ENCODE results near the gene SDHB. TPM values are rescaled to one million over a fixed set of nuclear protein-coding genes. Genes with fewer than 3 reads are reported as not detected.

The SDHB gene
- total and polyA plus RNA-seq, 10 of the 15 experiments (the other 5 are each of a cell fraction or from before 2014, with no cell fraction given): 101 to 319 (median 188) TPM

- no peak for ATAC-seq
- TF ChIP-seq SIX5 (IDR thresholded peaks at IDR 0.05; ENCODE audit: low read depth, low read length, severe bottlenecking) (no peak), PRDM15 (CRISPR knock-in tag; IDR thresholded peaks at IDR 0.05) (no peak), EZH2 (IDR thresholded peaks at IDR 0.05; ENCODE audit: borderline replicate concordance, control insufficient read depth, low read depth, low read length) (no peak), ZNF274 (IDR thresholded peaks at IDR 0.05; ENCODE audit: insufficient read depth, insufficient read length) (no peak), MTA3 (IDR thresholded peaks at IDR 0.05; ENCODE audit: borderline replicate concordance, low read length) (no peak), SMARCA5 (IDR thresholded peaks at IDR 0.05) (no peak), REST (IDR thresholded peaks at IDR 0.05; ENCODE audit: low read depth, low read length) (no peak), SMAD1 (IDR thresholded peaks at IDR 0.05; ENCODE audit: low read depth, partially characterized antibody) (no peak), CREB1 (IDR thresholded peaks at IDR 0.05; ENCODE audit: low read depth) (no peak), E4F1 (IDR thresholded peaks at IDR 0.05; ENCODE audit: borderline replicate concordance, partially characterized antibody) (no peak), CEBPB (IDR thresholded peaks at IDR 0.05; ENCODE audit: borderline replicate concordance in 1 of 2, low read depth in 2 of 2, low read length in 2 of 2) (no peak), HDAC2 (IDR thresholded peaks at IDR 0.05) (no peak), RB1 (IDR thresholded peaks at IDR 0.05; ENCODE audit: borderline replicate concordance) (no peak), POLR2A (IDR thresholded peaks at IDR 0.05; ENCODE audit: low read depth, low read length) (no peak), ZBED1 (IDR thresholded peaks at IDR 0.05; ENCODE audit: borderline replicate concordance) (no peak)
- ChIA-PET SMC1A (ENCODE audit: uncharacterized antibody, unreplicated experiment) (no interaction called here), POLR2A (no interaction called here), RAD21 (ENCODE audit: unreplicated experiment) (no interaction called here), CTCF (interaction anchor here (0.9 kb wide), 1 partner anchor 34 kb away, joined by 4 read pairs; the partner anchor contains the start of gene PADI2)
- H3K9ac ChIP-seq (ENCODE audit: control insufficient read depth, insufficient read depth, low read length): no peak overlapping the region
- H3K79me2 ChIP-seq (ENCODE audit: control insufficient read depth, insufficient read depth, low read length): no peaks in the 10 kb centered on the region
- no peak overlapping the region for H3K4me2 ChIP-seq (ENCODE audit: control insufficient read depth, insufficient read depth)
- H2AFZ ChIP-seq (ENCODE audit: control insufficient read depth, low read depth, low read length): no peak overlapping the region
- FAIRE-seq: no peak
- H3K4me3 ChIP-seq: no peak overlapping the region
- no TSS peak for BruUV-seq (replicated peaks)
- H3K9me3 ChIP-seq (replicated peaks; ENCODE audit: control insufficient read depth, insufficient read depth, low read length): no peaks in the 10 kb centered on the region; the same call in 2 of the 3 replicates
- no peak for DNase-seq (ENCODE audit: low read depth, low spot score)
- H4K20me1 ChIP-seq (ENCODE audit: control insufficient read depth, insufficient read depth): no peaks in the 10 kb centered on the region
- H3K27ac ChIP-seq (ENCODE audit: control insufficient read depth, insufficient read depth): no peak overlapping the region
- in situ Hi-C loops (cut with MboI): no loop called here
- no peaks in the 10 kb centered on the region for H3K36me3 ChIP-seq (ENCODE audit: control insufficient read depth in 2 of 2, insufficient read depth in 2 of 2, low read length in 1 of 2)
- 34% methylated on average over 10 of the region's 10 CpGs for WGBS (ENCODE audit: insufficient coverage, insufficient replicate concordance, low lambda C conversion rate, missing lambda C conversion rate)
- peaks cover 9% of the 10 kb centered on the region for H3K4me1 ChIP-seq (ENCODE audit: control insufficient read depth, insufficient read depth, low read length)
- H3K27me3 ChIP-seq (replicated peaks in 1 of 2; ENCODE audit: control insufficient read depth in 2 of 2, insufficient read depth in 2 of 2, low read length in 1 of 2): peaks cover 0 to 1% of the 10 kb centered on the region in 2 experiments; a peak in 1 of 4 replicates
- intact Hi-C loops (cut with micrococcal nuclease; ENCODE audit: unreplicated experiment): no loop called here
Observed at GRCh38 chr1:17084787-17085186, 31.0 kb upstream of the SDHB start.

Data from GM12878 (cell line).